HAP-1 (cell line): ENCODE measurements around the gene MRPS9.

ENCODE experiments used
- DNase-seq, 2 experiments: peaks; one replicate each; pipeline ENCODE4 v3.0.0-alpha.2; 2016 to 2020; ENCODE audit warnings: low spot score in 2 of 2
- H3K27me3 ChIP-seq: fragments of 250-450 bp; sonication (Bioruptor Pico); 2 replicates; pipeline ENCODE4 v1.5.1; 2020; ENCODE audit warnings: low read depth, mild to moderate bottlenecking, moderate library complexity
- H3K36me3 ChIP-seq: fragments of 250-450 bp; sonication (Bioruptor Pico); replicated peaks from 2 replicates; pipeline ENCODE4 v1.5.1; 2020; ENCODE audit warnings: mild to moderate bottlenecking
- H3K4me1 ChIP-seq: fragments of 250-450 bp; sonication (Bioruptor Pico); 2 replicates; pipeline ENCODE4 v1.5.1; 2020; ENCODE audit warnings: mild to moderate bottlenecking
- H3K4me3 ChIP-seq: fragments of 250-450 bp; sonication (Bioruptor Pico); 2 replicates; pipeline ENCODE4 v1.5.1; 2020; ENCODE audit warnings: mild to moderate bottlenecking, moderate library complexity
- H3K9me3 ChIP-seq: fragments of 250-450 bp; sonication (Bioruptor Pico); 2 replicates; pipeline ENCODE4 v1.5.1; 2020; ENCODE audit warnings: mild to moderate bottlenecking, moderate library complexity
- in situ Hi-C: fragments of 300-500 bp; cut with MboI; formaldehyde crosslinking; loops from 3 replicates; pipeline ENCODE4 v1.14.3; 2020; ENCODE audit warnings: low sequenced_read_pairs, inconsistent platforms, mixed read lengths

MRPS9 gene

DNA sequence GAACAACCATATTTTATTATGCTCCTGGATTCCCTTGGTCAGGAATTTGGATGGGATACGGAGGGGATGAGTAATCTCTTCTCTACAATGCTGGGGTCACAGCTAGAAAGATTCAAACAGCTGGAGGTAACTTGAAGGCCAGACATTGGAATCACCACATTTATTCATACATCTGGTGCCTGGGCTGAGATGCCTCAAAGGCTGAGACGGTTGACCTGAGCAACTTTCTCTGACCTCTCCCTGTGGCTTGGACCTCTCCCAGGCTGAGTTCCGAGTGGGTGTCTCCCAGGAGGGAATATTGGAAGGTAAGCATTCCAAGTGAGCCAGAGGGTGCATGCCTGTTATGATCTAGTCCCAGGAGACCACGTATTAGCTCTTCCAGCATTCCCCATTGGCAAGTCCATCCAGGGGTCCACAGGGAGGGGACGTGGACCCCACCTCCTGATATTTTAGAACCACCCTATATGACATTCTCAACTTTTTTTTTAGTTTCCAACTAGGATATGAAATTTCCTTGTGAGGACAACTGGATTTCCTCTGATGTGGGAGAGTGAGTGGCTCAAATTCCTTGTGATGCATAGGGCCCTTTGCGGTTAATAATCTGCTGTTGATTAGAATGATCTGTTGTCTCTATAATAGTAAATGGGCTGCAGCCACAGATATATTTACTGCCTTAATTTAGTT, 101.8 kb downstream of the MRPS9 start:
- no peaks in the 10 kb centered on the region for H3K4me1 ChIP-seq
- H3K9me3 ChIP-seq: no peaks in the 10 kb centered on the region
- H3K4me3 ChIP-seq: no peak overlapping the region
- no peaks in the 10 kb centered on the region for H3K36me3 ChIP-seq
- DNase-seq: no peak
- in situ Hi-C loops: no loop called here
- no peaks in the 10 kb centered on the region for H3K27me3 ChIP-seq

DNA sequence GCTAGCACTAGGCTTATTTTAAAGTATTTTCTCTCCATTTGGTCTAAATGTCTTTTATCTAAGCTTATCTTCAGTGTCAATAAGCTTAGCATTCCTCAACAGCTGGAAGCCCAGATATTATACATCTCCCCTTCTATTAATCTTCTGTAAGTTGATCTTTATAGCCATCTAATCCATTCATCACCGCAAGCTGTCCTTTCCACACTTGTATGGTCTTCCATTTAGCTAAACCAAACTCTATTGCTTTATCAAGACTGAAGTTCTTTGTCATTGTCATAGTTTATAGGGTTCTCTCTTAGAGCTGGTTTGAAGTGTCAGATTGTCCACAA, 102.3 kb downstream of the MRPS9 start:
- Histone ChIP-seq H3K36me3 (no peaks in the 10 kb centered on the region), H3K27me3 (no peaks in the 10 kb centered on the region), H3K4me3 (no peak overlapping the region), H3K9me3 (no peaks in the 10 kb centered on the region), H3K4me1 (no peaks in the 10 kb centered on the region)
- in situ Hi-C loops: no loop called here
- DNase-seq: peak in 1 of 2 experiments; percentile 8

DNA sequence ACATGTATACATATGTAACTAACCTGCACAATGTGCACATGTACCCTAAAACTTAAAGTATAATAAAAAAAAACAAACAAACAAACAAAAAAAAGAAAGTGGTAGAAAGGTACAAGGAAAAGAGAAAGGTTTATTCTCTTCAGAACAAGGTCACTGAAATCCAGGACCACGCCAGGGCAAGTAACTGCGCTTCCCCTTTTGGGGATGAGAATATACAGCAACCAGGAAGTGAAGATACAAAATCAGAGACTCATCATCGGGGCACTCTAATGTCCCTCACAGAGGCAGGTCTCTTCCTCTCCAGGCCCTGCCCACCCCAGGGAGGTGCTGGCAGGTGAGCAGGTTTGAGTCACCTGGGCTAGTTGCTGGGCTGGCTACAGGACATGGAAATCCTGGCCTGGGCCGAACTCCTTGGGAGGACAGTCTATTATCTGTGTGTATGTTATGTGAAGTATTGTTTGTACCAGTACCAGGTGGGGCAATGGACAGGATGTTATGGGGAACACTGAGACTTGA, 103.3 kb downstream of the MRPS9 start:
- Histone ChIP-seq H3K9me3 (no peaks in the 10 kb centered on the region), H3K27me3 (no peaks in the 10 kb centered on the region), H3K4me3 (no peak overlapping the region), H3K36me3 (no peaks in the 10 kb centered on the region), H3K4me1 (no peaks in the 10 kb centered on the region)
- in situ Hi-C loops: no loop called here
- DNase-seq: no peak

DNA sequence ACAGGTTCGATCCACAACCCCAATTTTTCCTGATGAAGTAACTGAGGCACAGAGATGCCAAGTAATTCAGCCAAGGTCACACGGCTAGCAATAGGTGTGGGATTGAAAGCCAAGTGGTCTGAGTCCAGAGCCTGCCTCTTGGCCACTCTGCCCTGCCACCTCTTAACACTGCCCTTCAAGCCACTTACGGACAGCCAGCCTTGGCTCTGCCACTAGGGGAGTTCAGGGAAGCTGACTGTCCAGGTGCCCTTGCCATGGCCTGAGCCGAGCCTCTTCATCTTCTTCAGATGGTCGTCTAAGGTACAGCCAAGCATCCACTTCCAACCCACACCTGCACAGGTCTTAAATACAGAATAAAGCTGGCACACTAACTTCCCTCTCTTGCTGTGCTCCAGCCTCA, 104.4 kb downstream of the MRPS9 start:
- Histone ChIP-seq H3K4me3 (no peak overlapping the region), H3K9me3 (no peaks in the 10 kb centered on the region), H3K4me1 (no peaks in the 10 kb centered on the region), H3K27me3 (no peaks in the 10 kb centered on the region), H3K36me3 (no peaks in the 10 kb centered on the region)
- DNase-seq: no peak
- in situ Hi-C loops: no loop called here

DNA sequence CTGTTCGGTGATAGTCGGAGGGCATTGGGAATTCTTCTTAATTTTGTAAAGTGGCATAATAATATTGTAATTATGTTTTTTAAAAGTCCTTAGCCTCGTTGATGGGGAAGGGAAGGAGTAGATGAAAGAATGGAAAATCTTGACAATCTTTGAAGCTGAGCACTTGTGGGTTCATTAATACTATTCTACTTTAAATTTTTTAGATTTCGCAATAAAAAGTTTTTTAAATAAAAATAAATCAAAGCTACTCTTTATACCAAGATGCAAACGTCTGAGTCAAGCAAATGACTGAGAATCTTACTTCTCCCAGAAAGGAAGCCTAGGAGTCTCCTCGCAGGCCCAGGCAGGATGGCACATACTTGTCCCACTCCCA, 105.2 kb downstream of the MRPS9 start:
- Histone ChIP-seq H3K36me3 (no peaks in the 10 kb centered on the region), H3K4me3 (no peak overlapping the region; the same call in 1 of the 2 replicates), H3K4me1 (no peaks in the 10 kb centered on the region), H3K27me3 (no peaks in the 10 kb centered on the region), H3K9me3 (no peaks in the 10 kb centered on the region)
- DNase-seq: no peak
- in situ Hi-C loops: no loop called here

DNA sequence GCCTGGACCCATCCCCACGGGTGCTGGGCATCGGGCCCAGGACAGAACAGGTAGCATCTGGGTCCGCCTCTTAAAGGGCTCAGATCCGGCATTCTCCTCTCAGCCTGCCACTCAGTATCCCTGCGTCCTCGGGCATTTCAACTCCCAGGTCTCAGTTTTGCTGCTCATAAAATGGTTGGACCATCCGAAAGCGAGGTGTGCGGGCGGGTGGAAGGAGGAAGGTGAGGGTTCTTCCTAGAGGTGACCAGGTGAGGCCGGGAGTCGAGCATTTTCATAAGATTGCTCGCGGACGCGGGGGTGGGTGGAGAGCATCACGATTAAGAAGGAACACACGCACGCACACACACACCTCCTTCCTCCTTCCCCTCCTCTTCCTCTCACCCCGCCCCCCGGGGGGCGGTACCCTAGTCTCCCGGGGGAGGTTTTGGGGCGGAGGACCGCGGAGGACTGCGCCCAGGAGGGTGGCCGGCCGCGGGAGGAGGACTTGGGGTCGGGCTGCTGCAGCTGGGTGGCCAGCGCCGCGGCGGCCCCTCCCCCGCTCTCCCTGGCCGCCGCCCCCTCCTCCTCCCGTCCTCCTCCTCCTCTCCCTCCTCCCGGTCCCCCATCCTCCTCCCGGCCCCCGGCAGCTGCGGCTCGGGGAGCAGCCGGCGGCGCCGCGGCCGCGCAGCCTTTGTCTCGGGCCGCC, 105.7 kb downstream of the MRPS9 start:
- no peaks in the 10 kb centered on the region for H3K4me1 ChIP-seq
- H3K36me3 ChIP-seq: no peaks in the 10 kb centered on the region
- no peaks in the 10 kb centered on the region for H3K9me3 ChIP-seq
- H3K27me3 ChIP-seq: no peaks in the 10 kb centered on the region
- DNase-seq: peak; percentile 37 to 78
- in situ Hi-C loops: no loop called here
- H3K4me3 ChIP-seq: peak overlapping the region; percentile 36

DNA sequence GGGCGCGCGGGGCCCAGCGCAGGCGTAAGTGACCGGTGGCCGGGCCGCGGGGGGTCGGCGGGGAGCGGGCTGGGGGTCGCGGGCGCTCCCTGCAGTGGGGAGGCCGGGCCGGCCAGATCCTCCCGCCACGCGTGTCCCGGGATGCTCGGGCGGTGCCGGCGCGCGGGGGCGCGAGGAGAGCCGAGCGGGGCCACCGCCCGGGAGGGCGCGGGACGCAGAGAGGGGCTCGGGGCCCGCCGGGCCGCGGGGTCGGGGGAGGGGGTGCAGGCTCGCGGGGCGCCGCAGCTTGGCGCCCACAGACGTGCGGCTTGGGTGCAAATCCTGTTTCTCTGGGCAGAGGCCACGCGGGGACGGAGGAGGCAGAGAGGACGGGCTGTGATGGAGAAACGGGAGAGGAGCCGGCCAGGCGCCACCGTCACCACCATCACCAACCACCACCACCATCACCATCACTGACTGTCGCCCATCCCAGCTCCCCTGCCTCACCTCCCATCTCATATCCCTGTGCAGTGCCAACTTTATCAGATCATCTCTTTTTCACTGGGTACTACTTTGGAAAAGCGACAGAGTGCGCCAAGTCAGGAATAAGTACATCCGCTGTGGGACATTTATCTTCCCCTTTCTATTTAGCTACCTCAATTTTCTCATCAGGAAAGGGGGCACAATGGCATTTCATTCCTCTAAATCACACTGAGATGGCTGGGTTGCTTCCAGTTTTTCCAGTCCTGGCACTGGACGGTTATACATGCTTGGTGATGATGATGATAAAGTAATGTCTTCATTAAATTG, 106.5 kb downstream of the MRPS9 start:
- in situ Hi-C loops: no loop called here
- H3K4me1 ChIP-seq: no peaks in the 10 kb centered on the region
- no peaks in the 10 kb centered on the region for H3K27me3 ChIP-seq
- peak overlapping the region; percentile 31 for H3K4me3 ChIP-seq
- H3K36me3 ChIP-seq: no peaks in the 10 kb centered on the region
- DNase-seq: no peak
- no peaks in the 10 kb centered on the region for H3K9me3 ChIP-seq

DNA sequence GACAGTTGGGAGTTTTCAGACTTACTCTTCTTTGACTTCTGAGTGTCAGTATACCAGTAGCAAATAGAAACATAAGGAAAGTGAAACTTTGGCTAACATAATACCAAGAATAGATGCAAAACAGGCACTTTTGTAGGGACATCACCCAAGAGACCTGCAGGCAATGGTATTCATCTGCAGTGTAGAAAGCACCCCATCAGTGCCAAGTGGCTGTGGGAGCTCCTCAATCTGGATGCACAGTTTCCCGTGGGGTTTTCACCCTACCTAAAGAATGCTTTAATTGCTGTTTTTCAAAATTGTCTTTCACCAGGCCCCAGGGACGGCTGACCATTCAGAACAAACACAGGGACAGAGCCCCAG, 107.1 kb downstream of the MRPS9 start:
- Histone ChIP-seq H3K4me1 (no peaks in the 10 kb centered on the region), H3K9me3 (no peaks in the 10 kb centered on the region), H3K27me3 (no peaks in the 10 kb centered on the region), H3K36me3 (no peaks in the 10 kb centered on the region), H3K4me3 (peak overlapping the region; percentile 31; the same call in 1 of the 2 replicates)
- in situ Hi-C loops: no loop called here
- DNase-seq: no peak

DNA sequence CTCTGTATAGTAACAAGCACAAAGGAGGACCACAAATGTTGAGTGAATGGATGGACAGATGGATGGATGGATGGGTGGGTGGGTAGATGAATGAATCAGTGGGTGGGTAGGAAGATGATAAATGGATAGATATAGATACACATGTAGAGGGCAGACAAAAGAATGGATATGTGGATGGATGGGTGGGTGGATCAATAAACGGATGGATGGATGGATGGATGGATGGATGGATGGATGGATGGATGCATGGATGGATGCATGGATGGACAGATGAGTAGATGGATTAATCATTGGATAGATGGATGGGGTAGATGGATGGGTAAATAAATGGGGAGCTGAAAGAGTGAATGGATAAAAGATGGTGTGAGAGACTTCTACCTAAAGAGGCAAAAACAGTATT, 111.4 kb downstream of the MRPS9 start:
- no peak overlapping the region for H3K4me3 ChIP-seq
- in situ Hi-C loops: no loop called here
- no peak for DNase-seq
- H3K36me3 ChIP-seq: no peaks in the 10 kb centered on the region
- H3K9me3 ChIP-seq: no peaks in the 10 kb centered on the region
- H3K4me1 ChIP-seq: no peaks in the 10 kb centered on the region
- no peaks in the 10 kb centered on the region for H3K27me3 ChIP-seq
